Cardiac atrium fibroblast (primary cell): Measurements from ENCODE around the gene F8A2. TPM values are rescaled to one million over a fixed set of nuclear protein-coding genes. Genes with fewer than 3 reads are reported as not detected.

Experiments
- total RNA-seq: library from RNA; depleted of rRNA; stranded (reverse); fragments of >200 nt; gene quantifications from 2 replicates; pipeline ENCODE4 v1.2.3, GENCODE V29; 2015

F8A2 gene
- not detected in 2 replicates for total RNA-seq

GRCh38 chrX:155381843-155382528 is at the start of gene F8A2:
Gene F8A2, plus strand, starts transcription at chrX:155382095. Its CDS starts 20 bp downstream, at chrX:155382115.

DNA sequence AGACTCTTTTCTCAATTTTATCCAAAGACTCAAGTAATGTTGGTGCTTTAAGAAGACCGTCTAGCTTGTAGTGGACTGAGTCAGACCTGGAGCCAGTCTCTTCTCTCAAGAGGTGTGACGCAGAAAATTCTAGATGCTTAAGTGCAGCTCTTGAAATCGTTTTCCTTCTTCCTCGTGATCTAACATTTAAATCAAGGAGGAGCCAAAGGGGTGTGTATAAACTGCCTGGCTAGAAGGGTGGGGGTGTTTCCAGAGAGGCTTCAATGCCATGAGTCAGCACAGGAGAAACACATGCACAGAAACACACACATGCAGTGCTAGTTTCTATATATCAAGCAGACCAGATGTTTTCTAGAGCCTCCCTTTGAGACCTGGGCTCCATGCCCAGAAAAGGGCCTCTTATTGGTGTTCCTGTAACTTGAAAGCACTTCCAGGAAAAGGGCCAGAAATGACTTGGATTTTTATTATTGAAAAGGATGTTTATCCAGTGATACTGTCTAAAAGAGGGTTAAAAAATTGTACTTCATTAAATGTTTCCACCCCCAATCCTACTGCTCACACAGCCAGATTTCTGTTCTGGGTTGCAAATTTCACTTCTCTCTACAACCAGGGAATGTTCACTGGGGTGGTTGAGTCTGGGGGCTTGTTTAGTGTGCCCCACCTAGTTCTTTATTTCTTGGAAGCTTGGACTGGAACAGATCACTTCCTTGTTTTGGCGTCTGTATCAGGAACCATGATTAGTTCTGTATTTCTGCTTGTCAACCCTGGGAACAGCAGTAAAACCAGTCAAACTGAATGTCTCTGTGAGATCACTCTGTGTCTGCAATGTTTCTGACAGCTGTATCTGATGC is 47.2 kb upstream of the F8A2 start, which contains the start of gene CLIC2:
Gene CLIC2, minus strand, starts transcription at position 129 of the 851 bp plus-strand sequence. CDS start 187 bp downstream, outside the sequence.

Other genes with a start within 250 kb of the F8A2 start
- gene VBP1, start 165.6 kb upstream of the F8A2 start, total RNA-seq: 52.4 and 53.6 TPM in 2 replicates
- gene RAB39B, start 117.6 kb upstream of the F8A2 start, total RNA-seq: not detected in 2 replicates
- gene CLIC2, start 47.5 kb upstream of the F8A2 start, total RNA-seq: 0.54 and 0.97 TPM in 2 replicates
- gene F8A3, start 76.5 kb downstream of the F8A2 start, total RNA-seq: 9.4 and 11.0 TPM in 2 replicates
- 0.54 and 0.65 TPM in 2 replicates for gene SPRY3, start 230.5 kb downstream of the F8A2 start, total RNA-seq
- 7.9 and 9.2 TPM in 2 replicates for gene TMLHE, start 230.9 kb downstream of the F8A2 start, total RNA-seq